Stimulated activated CD4-positive, alpha-beta T cell treated with anti-CD3 and anti-CD28 coated beads, Interleukin-4, amount 100 ng/mL, for 1 hour (primary cell): Measurements from ENCODE around the gene DDX52.
A peak's percentile ranks its signal among the peaks of the same experiment; 100 is the strongest.
"Not testable (repeated sequence)": the region's sequence is repeated elsewhere in the genome, so short reads cannot be mapped to it uniquely, and the experiment has no call there.

Experiments
- DNase-seq: peaks from one replicate; pipeline ENCODE4 v3.0.0-alpha.2; 2020

DDX52 gene, protein sequence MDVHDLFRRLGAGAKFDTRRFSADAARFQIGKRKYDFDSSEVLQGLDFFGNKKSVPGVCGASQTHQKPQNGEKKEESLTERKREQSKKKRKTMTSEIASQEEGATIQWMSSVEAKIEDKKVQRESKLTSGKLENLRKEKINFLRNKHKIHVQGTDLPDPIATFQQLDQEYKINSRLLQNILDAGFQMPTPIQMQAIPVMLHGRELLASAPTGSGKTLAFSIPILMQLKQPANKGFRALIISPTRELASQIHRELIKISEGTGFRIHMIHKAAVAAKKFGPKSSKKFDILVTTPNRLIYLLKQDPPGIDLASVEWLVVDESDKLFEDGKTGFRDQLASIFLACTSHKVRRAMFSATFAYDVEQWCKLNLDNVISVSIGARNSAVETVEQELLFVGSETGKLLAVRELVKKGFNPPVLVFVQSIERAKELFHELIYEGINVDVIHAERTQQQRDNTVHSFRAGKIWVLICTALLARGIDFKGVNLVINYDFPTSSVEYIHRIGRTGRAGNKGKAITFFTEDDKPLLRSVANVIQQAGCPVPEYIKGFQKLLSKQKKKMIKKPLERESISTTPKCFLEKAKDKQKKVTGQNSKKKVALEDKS

DNA sequence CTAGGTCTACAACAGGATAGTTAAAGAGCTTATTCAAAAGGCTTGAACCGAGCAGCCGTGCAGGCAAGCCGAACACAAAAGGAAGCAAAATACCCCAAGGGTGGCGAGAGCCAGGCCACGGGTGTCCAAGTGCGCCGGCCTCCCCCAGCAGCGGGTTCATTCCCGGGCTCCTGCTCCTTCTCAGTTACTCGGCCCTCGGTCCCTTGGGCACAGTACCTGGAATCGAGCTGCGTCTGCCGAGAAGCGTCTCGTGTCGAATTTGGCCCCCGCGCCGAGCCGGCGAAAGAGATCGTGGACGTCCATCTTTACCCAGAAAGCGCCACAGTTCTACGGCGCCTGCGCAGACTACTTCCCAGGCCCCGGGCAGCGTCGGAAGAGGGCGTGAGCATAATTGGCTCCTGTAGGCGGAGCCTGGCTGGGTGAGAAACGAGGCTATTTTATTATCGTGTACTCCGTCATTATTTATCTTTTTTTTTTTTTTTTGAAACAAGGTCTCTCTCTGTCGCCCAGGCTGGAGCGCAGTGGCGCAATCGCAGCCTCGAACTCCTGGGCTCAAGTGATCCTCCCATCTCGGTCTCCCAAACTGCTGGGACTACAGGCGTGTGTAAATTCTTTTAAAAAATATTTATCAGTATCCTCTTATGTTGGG lies at the start of gene DDX52:
TSS of gene DDX52 (minus strand) at position 329 of the 649 bp plus-strand sequence. CDS start at position 303, 26 bp downstream.
- peak; percentile 87 for DNase-seq

DNA sequence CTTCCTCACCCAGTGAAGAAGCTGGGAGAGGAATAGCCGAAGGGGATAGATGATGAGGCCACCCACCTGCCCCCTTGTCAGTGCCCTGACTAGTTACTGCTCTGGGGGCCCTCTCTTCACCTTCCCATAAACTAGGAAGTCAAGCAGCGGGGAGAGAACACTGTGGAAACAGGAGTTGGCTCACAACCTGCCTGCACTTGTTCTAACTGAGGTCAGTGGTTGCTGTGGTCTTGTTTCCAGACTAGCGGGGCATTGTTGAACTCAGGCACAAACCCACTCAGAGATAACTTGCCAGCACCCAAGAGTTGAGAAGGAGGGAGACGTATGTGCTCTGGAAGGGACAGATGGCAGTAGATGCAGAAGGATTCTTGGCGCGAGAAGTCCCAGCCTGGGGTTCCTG lies 48.6 kb upstream of the DDX52 start:
- DNase-seq = no peak

DNA sequence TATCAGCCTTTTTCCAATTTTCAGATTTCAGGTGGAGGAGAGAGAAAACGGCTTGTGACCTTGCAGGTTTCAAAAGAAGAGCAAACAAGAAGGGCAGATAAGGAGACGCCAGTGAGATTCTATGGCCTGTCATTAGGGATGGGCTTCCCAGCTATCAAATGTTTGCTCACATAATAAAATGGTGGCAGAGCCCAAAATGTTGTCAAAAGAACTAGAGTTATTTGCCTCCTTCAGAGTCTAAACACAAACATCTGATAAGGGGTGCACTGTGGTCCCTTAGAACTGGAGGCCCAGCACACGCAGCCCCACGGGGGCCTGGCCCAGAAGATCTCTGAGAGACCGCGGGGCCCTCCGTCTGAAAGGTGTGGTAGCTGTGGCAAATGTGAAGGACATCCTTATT lies 46.1 kb upstream of the DDX52 start:
- no peak for DNase-seq

DNA sequence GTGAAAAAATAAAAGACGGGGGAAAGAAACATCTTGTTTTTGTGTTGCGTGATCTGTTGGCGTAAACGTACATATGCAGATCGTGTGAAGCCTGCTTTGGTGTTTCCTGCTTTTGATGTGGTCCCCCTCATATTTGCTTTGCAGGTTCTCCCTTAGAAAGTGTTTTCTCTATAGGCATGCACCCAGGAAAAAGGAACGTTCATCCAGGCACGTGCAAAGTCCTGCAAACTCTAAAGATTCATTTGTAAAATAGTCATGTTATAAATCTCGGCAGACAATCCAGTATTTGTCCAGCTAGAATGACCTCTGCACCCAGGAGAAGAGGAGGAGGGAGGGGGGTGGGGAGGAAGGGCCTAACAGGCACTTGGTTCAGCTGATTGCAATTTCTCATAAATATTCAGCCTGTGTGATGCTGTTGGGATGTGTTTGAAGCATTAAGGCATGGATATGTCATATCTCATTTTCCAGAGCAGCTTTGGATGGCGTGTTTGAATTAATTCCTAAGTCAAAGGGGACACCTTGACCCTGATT lies 40.3 kb upstream of the DDX52 start:
- no peak for DNase-seq

DNA sequence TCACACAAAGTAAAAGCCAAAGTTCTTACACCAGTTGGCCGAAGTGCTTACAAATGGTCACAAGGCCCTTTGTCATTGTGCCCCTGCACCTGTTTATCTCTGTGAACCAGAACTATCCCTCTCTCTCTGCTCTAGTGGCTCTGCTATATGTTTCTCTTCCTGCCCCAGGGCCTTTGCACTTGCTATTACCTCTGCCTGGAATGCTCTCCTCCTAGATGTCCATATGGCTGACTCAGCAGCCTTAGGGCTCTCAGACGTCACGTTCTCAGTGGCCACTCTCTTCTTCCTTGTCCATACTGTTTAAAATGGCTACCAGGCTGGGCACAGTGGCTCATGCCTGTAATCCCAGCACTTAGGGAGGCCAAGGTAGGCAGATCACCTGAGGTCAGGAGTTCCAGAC lies 38.8 kb upstream of the DDX52 start:
- no peak for DNase-seq

DNA sequence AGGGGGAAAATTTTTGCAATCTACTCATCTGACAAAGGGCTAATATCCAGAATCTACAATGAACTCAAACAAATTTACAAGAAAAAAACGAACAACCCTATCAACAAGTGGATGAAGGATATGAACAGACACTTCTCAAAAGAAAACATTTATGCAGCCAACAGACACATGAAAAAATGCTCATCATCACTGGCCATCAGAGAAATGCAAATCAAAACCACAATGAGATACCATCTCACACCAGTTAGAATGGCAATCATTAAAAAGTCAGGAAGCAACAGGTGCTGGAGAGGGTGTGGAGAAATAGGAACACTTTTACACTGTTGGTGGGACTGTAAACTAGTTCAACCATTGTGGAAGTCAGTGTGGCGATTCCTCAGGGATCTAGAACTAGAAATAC lies 36.7 kb upstream of the DDX52 start:
- DNase-seq = not testable (repeated sequence)

DNA sequence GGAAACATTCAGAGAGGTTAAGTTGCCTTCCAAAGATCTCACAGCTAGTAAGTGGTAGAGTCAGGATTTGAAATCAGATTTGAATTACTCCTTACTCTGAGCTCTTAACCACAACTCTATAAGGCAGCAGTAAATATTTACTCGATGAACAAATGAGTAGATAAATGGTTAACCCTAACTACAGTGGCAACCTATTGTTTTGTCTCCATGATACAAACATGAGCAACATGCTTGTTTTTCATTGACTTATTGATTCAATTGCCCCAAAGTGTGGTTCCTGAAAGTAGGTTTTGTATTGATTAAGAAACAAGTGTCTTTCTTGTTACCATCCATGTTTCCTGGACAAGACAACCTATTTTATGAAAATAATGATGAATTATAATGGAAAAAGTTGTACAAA lies 34.8 kb upstream of the DDX52 start:
- DNase-seq = no peak

DNA sequence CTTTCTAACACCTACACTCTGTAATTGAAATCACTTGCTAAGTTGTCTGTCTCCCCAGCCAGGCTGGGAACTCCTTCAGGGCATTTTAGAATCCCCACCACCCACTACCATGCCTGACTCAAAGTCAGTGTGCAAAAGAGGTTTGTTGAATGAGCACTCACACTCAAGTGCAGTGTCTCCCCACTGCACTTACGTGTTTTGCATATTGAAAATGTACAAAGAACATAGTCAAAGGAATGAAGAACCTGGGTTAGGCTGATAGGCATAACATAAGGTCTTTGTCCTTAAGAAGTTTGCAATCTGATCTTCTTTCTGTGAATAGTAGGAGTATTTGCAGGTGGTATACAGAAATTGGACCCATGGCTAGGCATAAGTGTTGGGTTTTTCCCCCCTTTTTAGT lies 33.8 kb upstream of the DDX52 start:
- no peak for DNase-seq

DNA sequence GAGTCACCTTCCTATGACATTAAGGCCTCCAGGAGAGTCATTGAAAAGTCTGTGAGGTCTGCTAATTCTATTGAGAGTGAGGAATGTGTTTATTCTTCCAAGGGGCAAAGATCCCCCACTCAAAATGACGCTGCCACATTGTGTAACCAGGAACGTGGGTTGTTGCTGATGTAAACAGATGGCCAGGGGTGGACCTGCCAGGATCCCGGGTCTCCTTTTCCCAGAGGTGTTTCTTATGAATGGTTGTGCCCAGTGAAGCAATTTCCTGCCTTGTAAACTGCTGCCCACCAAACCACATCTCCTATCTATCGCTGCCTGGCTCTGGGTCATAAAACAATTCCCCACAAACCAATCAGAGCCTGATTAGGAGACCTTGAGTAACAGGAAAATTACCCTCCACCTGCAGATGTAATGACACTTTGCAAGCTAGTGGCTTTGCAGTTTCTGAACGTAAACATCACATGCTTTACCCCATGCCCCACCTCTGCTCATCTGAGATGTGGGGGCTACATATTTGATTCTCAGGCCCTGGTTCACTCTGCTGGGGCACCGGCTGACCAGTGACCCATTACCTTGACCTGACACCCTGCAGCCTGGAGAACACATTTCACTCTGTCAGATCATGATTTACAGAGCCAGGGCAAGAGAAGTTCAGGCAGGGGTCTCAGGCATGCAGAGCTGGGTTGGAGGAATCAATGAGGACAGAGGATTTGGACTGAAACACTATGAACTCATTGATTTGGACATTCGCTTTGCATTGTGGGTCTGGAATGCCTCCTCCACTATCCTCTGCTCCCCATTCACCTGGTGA lies 33.1 kb upstream of the DDX52 start:
- DNase-seq = no peak

DNA sequence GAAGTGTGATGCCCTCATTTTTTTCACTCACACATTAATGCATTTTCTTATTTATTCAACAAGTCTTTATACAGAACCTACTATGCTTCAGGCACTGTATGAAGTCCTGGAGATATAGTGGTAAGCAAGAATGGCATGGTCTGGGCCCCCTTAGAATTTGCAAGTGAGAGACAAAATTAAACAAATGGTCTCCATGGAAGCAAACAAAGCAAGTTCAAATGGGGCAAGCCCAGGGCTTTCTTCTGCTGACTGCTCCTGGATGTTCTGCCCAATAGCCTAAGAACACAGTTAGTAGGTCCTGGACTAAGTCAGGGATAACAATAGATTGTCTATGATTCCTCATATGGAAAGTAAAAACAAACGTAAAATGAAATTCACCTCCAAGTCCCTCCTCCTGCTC lies 31.3 kb upstream of the DDX52 start:
- no peak for DNase-seq

DNA sequence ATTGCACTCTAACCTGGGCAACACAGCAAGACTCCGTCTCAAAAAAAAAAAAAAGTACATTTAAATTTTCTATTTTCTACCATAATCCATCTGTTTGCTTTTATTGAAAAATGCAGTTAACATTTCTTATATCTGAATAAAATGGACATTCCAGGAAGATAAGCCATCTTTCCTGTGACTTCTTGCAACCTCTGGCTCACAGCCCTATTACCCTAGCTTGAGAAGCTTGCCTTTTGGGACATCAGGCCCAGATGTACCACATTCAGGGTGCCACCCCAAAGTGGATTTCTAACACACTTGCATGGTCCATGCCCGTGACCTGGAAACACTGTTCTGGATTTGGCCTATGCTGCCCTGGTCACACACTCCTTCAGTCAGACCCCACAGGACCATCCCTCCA lies 30.1 kb upstream of the DDX52 start:
- DNase-seq = no peak

DNA sequence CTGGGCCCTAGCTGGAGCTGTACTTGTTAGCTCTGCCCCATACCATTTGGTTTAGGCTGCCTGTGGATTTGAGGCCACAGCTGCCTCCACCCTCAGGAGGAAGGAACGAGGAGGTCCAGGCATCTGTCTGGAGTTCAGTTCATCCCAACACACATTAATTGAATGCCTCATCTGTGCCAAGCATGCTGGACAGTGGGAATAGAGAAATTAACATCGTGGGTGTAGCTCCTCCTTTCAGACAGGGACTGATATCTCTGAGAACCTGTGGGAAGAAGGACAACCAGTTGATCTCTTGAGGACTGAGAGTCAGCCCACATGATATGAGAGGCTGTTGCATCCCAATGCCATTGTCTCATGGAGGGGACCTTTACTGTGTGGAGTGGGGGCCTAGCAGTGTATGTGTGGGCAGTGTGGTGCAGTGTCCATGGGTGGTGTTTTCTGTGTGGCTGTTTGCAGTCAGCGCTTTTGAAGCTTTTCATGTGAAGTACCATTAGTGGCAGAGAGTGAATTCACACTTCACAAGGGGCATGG lies 29.4 kb upstream of the DDX52 start:
- no peak for DNase-seq

DNA sequence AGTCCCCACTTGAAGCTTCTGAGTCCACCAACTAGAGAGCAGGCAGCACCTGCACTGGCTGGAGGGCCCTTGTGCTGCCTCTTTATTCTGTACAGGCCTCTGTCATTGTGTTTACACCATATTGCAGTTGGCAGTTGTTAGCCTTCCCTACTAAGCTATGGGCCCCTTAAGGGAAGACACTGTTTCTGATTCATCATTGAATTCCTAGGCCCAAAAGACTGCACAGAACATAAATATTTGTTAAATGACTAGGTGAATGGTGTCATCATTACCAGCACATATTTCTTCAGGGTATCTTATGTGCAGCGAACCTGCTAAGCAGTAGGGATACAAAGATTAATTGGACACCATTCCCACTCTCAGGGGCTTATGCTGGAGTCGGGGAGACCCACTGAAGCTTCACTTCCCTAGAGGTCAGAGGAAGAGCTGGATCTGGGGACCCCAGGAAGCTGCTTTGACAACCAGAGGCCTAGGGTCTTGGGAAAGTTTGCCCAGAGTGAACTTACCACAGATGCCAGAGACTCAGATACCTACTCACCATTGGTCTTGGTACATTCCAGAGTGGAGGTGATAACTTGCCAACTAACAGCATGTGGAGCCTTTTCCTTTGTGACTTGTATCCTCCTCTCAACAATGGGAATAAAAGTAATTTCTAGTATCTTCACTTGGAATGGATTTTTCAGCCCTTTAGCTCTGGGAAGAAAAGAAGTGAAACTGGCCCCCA lies 28.7 kb upstream of the DDX52 start:
- no peak for DNase-seq

DNA sequence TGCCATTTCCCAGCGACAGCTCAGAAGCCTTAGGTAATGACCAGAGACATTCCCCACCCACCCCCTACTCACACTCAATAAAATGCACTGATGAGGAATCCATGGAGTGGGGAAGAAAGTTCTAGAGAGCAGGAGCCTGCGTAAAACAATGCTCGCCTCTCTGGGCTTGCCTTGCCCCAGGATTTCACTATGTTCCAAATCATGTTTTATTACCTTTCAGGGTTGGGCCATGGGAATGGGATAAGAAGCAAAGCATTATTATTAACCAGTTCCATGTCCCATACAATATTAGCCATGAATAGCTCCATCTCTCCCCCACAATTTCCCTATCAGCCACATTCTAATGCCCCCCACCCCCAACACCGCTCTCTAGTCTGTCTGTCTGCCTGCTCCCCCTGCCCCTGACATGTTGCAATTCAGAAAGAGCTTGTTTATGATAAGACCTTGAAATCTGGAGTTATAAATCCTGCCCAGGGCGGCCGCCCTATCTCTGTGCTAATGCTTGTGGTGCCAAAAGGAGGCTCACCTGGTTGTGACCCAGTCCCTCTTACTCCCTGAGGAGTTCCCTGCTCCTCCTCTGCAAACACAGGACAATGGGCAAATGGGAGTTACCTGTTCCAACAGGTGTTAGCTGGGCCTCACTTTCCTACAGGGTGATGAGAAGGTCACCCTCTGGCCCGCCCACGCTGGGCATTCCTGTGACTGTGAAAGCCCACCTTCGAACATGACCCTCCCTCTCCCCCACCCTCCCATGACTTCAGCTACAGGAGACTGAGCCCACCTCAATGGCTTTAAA lies 28.0 kb upstream of the DDX52 start:
- no peak for DNase-seq

DNA sequence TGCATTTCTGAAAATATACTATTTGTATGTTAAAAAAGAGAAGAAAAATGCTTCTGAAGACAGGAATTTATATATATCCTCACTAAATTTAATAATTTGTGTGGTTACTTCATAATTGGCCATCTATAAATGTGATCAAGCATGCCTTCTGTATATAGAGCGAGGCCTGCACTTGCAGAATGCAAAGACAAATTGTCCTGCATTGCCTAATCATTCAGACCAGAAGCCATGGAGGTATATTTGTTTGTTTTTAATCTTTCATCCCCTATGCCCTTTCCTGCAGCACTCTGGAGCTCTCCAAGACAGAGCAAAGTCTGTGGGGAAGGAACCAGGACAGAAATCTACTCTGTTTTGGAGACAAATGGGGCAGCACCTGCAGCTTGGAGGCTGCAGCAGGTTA lies 23.8 kb upstream of the DDX52 start:
- no peak for DNase-seq

DNA sequence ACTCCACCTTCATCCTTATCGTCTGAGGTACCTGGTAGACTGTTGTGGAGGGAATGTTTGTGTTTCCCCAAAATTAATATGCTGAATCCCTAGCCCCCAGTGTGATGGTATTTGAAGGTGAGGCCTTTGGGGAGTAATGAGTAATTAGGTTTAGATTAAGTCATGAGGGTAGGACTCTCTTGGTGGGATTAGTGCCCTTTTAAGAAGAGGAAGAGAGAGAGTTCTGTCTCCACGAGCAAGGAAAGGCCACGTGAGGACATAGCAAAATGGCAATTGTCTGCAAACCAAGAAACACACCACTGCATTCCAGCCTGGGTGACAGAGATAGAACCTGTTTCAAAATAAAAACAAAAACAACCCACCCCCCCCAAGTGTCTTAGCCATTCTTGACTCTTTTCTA lies 21.0 kb upstream of the DDX52 start:
- DNase-seq = no peak

DNA sequence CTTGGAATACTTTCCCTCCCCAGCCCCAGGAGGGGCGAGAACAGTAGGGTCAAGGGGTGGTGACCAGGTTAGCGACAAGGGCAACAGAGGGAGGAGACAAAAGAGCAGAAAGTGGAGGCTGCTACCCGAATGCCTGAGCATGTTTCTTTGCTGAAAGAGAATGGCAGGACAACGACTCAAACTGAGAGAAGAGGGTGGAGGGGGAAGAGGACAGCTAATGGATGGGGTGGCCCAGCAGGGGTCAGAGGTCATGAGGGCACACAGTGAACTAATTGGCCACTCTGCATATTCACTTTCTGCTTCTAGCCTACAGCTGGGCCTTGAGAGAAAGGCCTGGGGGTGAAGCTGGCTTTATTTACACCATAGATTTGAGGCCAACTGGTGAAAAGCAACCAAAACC lies 19.1 kb upstream of the DDX52 start:
- no peak for DNase-seq

DNA sequence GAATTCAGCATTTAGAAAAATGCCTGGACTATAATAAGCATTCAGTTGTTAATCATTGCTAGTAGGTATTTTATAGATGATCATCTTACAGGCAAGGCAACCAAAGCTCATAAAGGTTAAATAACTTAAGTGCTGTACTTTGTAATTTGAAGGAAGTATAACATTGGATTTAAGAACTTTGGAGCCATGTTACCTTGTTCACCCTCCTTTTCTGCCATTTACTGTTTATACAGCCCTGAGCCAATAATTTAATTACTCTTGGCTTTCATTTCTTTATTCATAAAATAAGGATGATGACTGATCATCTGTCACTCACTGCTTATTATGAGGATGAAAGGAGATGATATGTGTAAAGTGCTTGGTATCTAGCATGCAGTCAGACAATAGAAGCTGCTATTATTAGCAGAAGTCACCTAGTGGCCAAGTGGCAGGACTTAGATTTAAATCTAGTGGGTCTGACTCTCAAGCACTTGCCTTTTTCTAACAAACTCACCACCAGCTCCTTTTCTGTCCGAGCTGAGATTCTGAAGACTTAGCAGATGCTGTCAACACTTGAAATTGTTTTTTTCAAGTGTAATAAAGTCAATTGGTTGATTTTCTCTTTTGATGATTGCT lies 18.3 kb upstream of the DDX52 start:
- DNase-seq = no peak

DNA sequence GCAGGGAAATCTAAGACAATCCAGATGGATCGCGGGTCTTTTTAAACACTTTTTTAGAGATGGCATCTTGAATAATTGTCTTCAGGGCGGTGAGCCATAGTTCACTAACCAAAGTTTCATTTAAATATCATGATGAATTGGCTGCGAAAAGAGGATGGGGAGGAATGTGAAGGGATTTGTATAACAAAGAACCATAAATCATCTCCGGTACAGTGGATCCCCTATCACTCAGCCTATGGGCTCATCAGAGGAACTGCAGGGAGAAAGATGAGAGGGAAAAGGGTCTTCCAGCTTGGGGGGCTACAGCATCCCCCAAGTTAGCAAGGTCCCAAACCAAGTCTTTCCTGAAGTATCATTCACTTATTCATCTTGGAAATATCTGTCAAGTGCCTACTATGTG lies 16.7 kb upstream of the DDX52 start:
- DNase-seq = no peak

DNA sequence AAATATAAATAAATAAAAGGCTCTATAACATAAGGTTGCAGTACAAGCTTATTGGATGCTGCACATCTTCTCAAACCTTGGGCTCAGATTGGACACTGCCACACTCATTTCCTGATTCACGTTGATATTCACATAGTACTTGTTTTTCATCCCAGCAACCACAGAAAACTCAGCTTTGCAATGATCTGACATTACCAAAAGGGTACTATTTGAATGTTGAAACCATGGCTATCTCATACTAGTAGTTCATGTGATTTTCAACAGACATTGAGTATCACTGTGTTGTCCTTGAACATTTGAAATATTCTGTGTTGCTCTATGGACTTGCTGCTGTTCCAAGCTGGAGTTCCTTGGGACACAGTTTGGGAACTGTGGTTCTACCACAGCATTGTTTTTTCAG lies 14.0 kb upstream of the DDX52 start:
- no peak for DNase-seq

DNA sequence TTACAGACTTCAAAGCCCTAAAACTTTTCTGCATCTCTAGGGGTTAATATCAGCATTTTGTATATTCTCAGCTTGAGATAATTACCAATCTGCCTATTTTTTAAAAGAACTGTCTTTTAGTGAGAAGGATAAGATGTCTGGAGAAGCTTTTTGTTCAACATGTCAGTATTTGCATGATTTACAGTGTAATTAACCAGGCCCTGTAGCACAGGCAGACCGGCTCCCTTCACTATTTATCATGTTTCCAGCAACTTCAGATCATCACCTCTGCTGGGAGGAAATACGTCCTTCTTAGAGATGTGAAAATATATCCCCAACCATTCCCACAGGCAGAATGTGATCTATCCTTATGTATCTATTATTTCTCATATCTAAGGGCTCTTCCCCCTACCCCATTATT lies 8.6 kb upstream of the DDX52 start:
- no peak for DNase-seq
